Astrocyte of the spinal cord (primary cell): Measurements from ENCODE around the gene POC5.

Experiments used
- DNase-seq: peaks from one replicate; pipeline ENCODE4 v3.0.0; 2011; ENCODE audit warnings: low read depth, low spot score
- H3K4me3 ChIP-seq: 2 replicates; pipeline ENCODE4 v1.5.1; 2011; ENCODE audit warnings: low read depth, mild to moderate bottlenecking, low read length, moderate library complexity
- in situ Hi-C: cut with HindIII; loops from 2 replicates; pipeline ENCODE4 v1.10.0; 2017; ENCODE audit warnings: low sequenced_read_pairs
- TF ChIP-seq, protein P1 (sequence below): IDR thresholded peaks from 2 replicates; pipeline ENCODE4 v1.5.1; 2012; ENCODE audit warnings: low read depth, mild to moderate bottlenecking, low read length, inconsistent platforms

POC5 gene

DNA sequence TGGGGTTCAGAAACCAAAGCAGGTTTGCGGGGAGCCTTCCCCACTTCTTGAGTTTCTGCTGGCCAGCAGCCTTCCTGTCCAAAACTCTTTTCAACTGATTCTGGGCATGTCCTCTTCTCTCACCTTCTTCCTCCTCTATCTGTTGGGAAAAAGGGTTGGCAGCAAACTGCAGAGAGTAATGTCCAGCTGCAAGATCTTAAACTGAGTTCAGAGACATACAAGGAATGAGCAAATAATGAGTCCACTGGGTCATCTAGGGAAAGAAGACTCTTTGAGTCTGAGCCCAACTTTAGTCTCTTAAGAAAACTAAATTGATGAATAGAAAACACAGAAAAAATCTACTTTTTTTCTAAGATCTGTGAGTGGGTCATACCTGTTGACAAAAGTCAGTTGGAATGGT, 89.4 kb downstream of the POC5 start:
- no peak for DNase-seq
- TF ChIP-seq, protein P1, sequence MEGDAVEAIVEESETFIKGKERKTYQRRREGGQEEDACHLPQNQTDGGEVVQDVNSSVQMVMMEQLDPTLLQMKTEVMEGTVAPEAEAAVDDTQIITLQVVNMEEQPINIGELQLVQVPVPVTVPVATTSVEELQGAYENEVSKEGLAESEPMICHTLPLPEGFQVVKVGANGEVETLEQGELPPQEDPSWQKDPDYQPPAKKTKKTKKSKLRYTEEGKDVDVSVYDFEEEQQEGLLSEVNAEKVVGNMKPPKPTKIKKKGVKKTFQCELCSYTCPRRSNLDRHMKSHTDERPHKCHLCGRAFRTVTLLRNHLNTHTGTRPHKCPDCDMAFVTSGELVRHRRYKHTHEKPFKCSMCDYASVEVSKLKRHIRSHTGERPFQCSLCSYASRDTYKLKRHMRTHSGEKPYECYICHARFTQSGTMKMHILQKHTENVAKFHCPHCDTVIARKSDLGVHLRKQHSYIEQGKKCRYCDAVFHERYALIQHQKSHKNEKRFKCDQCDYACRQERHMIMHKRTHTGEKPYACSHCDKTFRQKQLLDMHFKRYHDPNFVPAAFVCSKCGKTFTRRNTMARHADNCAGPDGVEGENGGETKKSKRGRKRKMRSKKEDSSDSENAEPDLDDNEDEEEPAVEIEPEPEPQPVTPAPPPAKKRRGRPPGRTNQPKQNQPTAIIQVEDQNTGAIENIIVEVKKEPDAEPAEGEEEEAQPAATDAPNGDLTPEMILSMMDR, result no peak
- in situ Hi-C loops, result no loop called here
- no peak overlapping the region for H3K4me3 ChIP-seq

DNA sequence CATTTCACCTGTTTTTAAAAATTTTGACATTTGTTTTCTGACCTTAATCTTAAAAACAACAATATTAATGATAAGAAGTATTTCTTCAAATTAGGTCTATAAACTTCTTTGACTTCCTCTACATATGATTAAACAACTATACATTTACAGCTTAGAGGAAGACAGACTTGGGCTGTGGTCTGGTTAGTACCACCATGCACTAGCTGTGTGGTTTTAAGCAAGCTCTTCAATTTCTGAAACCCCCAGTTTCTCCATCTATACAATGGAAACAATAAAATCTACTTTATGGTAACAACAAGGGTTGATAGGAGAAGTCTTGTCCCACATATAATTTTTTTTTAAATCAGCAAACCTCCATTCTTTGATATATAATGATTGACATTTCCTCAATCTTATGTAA, 90.3 kb downstream of the POC5 start:
- DNase-seq, result no peak
- H3K4me3 ChIP-seq, result no peak overlapping the region
- in situ Hi-C loops, result no loop called here
- TF ChIP-seq, protein P1, result no peak
